Measurements from ENCODE around the gene ATP9B. TPM values are rescaled to one million over a fixed set of nuclear protein-coding genes. Genes with fewer than 3 reads are reported as not detected.

The ATP9B gene, protein sequence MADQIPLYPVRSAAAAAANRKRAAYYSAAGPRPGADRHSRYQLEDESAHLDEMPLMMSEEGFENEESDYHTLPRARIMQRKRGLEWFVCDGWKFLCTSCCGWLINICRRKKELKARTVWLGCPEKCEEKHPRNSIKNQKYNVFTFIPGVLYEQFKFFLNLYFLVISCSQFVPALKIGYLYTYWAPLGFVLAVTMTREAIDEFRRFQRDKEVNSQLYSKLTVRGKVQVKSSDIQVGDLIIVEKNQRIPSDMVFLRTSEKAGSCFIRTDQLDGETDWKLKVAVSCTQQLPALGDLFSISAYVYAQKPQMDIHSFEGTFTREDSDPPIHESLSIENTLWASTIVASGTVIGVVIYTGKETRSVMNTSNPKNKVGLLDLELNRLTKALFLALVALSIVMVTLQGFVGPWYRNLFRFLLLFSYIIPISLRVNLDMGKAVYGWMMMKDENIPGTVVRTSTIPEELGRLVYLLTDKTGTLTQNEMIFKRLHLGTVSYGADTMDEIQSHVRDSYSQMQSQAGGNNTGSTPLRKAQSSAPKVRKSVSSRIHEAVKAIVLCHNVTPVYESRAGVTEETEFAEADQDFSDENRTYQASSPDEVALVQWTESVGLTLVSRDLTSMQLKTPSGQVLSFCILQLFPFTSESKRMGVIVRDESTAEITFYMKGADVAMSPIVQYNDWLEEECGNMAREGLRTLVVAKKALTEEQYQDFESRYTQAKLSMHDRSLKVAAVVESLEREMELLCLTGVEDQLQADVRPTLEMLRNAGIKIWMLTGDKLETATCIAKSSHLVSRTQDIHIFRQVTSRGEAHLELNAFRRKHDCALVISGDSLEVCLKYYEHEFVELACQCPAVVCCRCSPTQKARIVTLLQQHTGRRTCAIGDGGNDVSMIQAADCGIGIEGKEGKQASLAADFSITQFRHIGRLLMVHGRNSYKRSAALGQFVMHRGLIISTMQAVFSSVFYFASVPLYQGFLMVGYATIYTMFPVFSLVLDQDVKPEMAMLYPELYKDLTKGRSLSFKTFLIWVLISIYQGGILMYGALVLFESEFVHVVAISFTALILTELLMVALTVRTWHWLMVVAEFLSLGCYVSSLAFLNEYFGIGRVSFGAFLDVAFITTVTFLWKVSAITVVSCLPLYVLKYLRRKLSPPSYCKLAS
- 7.1 TPM for polyA plus RNA-seq (2013, experiment 1 of 2; ENCODE audit: insufficient read length)
- 8.6 TPM for polyA plus RNA-seq (2013, experiment 2 of 2; ENCODE audit: insufficient read length)

GRCh38 chr18:79068937-79069716, at the start of gene ATP9B:
ATP9B (plus strand) TSS chr18:79069394; CDS start chr18:79069411, 17 bp downstream.
- DNase-seq = peak; percentile 96

DNA sequence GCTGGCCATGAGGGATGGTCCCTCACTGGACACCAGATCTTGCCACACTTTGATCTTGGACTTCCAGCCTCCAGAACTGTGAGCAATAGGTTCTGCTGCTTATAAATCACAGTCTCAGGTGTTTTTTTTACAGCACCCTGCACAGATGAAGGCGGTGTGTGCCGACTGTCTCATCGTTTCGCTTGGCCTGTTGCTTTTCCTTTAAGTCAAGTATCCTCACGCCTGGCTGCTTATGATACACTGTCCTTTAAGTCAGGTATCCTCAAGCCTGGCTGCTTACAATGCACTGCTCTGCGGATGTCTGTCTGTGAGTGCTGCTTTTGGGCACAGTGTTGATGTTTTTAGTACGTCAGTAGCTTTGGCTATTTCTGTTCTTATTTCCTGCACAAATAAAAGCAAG, 49.3 kb upstream of the ATP9B start:
- DNase-seq = no peak

- no peak for DNase-seq
These were observed 46.6 kb upstream of the ATP9B start for GRCh38 chr18:79022603-79023002.

- DNase-seq = no peak
These were observed 42.7 kb upstream of the ATP9B start for GRCh38 chr18:79026491-79026890.

GRCh38 chr18:79030680-79031079, 38.5 kb upstream of the ATP9B start:
- no peak for DNase-seq

DNA sequence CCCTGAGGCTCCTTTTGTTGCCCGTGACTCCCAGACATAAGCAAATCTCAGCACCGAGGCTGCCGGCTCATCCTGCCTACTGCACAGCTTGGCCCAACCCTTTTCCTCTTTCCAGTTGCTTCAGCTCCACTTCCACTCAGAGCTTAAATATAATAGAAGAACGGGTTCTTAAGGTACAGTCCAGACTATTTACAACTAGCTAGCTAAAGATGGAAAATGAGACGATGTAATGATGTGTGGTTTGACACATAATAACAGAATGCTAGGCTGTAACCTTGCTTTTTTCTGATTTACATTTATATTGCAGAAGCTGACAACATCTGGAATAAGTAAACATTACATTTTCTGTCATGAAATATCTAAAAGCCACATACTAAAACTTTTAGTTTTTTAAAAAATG, 26.9 kb upstream of the ATP9B start:
- no peak for DNase-seq

GRCh38 chr18:79043288-79043687, 25.9 kb upstream of the ATP9B start:
- DNase-seq = no peak

DNA sequence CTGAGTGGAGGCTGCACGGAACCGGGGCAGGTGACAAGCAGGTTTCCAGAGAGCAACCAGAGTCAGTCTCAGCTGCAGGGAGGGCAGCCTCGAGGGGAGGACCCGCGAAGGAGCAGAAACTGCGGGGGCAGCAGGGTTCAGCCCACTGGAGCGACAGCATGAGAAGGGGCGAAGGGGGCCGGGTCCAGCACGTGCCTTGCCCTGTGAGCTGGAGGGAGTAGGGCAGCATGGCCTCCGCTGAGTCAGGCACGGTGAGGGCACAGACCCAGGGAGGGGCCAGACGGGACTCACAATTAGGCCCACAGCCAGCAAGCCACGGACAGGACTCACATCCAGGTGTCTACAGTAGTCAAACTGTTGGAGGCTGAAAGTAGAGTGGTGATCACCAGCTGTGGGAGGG, 22.7 kb upstream of the ATP9B start:
- no peak for DNase-seq

DNA sequence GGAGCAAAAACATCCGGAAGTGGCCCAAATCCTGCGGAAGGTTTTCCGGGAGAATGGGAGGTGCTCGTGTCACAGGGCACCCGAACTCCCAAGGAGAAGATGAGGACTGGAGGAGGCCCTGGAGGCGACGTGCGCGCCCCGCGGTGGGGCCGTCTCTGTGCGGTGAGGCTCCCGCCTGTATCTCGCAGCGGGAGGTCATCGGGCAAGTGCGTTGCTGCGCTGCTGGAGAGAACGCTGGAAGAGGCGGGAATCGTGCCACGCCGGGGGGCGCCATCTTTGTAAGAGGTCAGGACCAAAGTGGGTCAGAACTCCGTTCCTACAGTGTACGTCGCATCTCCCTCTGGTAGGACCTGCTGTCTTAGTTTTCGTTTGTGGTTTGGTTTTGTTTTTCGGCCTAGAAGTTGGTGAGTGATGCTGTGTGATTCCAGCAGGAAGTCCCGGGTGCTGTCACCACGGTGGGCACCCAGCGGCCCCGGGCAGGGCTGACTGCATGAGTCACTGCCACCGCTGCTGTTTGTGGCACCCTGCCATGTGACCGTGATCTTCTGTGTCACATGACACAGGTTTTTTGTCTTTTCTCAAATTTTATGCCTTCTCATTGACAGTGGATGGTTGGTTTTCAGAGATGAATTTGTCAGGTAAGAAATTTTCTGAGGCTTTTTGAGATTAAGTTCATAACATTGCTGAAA, 21.5 kb upstream of the ATP9B start:
- DNase-seq = no peak

GRCh38 chr18:79048245-79048632, 21.0 kb upstream of the ATP9B start:
- no peak for DNase-seq

GRCh38 chr18:79049506-79049905, 19.7 kb upstream of the ATP9B start:
- no peak for DNase-seq

- no peak for DNase-seq
These were observed 19.2 kb upstream of the ATP9B start for GRCh38 chr18:79050005-79050404.

DNA sequence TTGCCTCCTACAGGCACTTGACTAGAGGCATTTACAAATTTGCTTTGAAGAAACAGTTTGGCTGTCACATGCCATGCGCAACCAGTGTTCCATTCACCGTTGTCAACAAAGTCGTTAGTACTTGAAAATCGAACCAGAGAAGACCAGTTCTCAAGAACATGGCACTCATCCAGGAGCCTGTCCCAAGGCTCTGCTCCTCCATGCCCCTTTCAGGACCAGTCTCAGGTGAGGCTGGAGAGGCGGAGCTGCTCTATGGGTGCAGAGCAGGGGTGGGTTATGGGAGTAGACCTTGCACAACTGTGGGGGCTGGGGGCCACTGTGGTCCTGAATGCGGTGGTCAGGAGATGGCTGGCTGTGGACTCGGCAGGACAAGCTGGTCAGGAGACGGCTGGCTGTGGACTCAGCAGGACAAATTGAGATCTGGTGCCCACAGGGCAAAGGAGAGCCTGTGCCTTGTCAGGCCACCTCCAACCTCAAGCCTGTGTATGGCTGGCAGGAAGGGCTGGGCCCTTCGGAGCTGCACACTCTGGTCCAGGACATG, 12.3 kb upstream of the ATP9B start:
- DNase-seq = no peak

DNA sequence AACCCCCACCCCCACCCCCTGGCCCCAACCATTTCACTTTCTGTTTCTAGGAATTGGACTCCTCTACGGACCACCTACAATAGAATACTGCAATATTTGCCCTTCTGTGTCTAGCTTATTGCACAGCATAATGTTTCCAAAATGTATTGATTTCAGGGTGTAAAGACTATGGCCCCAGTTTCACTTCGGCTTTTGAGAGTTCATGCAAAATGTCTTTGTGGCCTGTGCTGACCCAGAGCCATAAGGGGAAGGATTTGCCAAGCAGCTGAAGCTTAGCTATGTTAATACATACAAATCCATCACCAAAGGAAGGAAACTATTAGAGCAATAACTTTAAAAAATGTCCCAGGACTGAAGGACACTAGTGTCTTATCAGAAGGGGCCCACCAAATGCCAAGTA, 11.2 kb upstream of the ATP9B start:
- no peak for DNase-seq

- no peak for DNase-seq
These were observed 6.4 kb upstream of the ATP9B start for GRCh38 chr18:79062806-79063205.

GRCh38 chr18:79064228-79064627, 5.0 kb upstream of the ATP9B start:
- no peak for DNase-seq

DNA sequence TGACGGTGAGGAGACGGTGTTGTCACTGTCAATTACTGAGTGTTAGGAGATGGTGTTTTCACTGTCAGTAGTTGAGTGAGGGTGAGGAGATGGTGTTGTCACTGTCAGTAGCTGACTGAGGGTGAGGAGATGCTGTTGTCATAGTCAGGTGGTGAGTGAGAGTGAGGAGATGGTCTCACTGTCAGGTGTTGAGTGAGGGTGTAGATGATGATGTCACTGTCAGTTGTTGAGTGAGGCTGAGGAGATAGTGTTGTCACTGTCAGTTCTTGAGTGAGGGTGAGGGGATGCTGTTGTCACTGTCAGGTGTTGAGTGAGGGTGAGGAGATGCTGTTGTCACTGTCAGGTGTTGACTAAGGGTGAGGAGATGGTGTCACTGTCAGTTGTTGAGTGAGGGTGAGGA, 3.4 kb upstream of the ATP9B start:
- no peak for DNase-seq

DNA sequence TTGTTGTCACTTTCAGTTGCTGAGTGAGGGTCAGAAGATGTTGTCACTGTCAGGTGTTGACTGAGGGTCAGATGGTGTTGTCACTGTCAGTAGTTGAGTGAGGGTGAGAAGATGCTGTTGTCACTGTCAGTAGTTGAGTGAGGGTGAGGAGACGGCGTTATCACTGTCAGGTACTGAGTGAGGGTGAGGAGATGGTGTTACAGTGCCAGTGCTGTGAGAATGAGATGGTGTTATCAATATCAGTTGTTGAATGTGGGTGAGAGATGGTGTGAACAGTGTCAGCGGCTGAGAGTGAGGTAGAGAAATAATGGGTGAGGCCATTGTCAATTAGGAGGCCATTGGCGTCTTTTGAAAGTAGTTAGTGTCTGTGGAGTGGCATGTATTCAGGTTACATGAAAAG, 1.6 kb upstream of the ATP9B start:
- DNase-seq = no peak

GRCh38 chr18:79068341-79068936, 755 bp upstream of the ATP9B start:
- DNase-seq = peak; percentile 16

DNA sequence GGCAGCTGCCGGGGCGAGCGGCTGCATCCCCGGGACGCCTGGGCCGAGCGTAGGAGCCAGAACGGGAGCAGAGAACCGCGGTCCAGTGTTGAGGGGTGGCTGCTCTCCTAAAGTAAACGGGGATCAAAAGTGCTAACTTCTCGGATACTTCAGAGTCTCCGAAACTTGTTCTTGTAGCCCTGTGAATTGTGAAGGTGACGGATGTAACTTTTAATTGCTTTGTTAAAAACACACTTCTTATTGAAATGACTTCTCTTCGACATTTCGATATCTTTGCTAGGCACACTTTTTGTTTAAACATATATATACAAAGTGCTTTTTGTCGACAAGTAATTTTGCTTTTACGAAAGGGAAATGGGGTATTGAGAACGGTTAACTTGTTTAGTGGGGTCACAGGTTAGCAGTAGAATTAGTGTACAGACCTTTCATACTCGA, 540 bp downstream of the ATP9B start:
- DNase-seq = no peak

GRCh38 chr18:79070486-79070885, 1.3 kb downstream of the ATP9B start:
- DNase-seq = no peak

Data from fibroblast of skin of back (primary cell).